Gastroesophageal sphincter (tissue), 4 donors: ENCODE measurements around the gene WDR90. TPM values are rescaled to one million over a fixed set of nuclear protein-coding genes. Genes with fewer than 3 reads are reported as not detected.

Experiments
- ATAC-seq: fragments of 150-250 bp; one replicate; pipeline ENCODE4 v1.9.1; 2016; ENCODE audit warnings: mild to moderate bottlenecking, moderate library complexity
- H3K27ac ChIP-seq, 4 donors: fragments of 200-600 bp; sonication (generic) in 3 of 4; 1 replicate in 3 of 4; 2 replicates in 1 of 4; pipeline ENCODE4 v1.5.1; 2016 to 2019
- H3K27me3 ChIP-seq: fragments of 200-600 bp; sonication (generic); one replicate; pipeline ENCODE4 v1.5.1; 2019
- H3K36me3 ChIP-seq, 2 donors: fragments of 200-600 bp; sonication (generic); one replicate each; pipeline ENCODE4 v1.5.1; 2019; ENCODE audit warnings: control low read depth in 1 of 2
- H3K4me1 ChIP-seq, 3 donors: fragments of 200-600 bp; sonication (generic); 1 replicate in 2 of 3; 2 replicates in 1 of 3; pipeline ENCODE4 v1.5.1; 2016 to 2019; ENCODE audit warnings: control low read depth in 2 of 3
- H3K4me3 ChIP-seq, 2 donors: fragments of 200-600 bp; sonication (generic); one replicate each; pipeline ENCODE4 v1.5.1; 2019; ENCODE audit warnings: mild to moderate bottlenecking in 1 of 2, moderate library complexity in 1 of 2
- H3K9me3 ChIP-seq, 3 donors: fragments of 200-600 bp; sonication (generic); one replicate each; pipeline ENCODE4 v1.5.1; 2017 to 2019; ENCODE audit warnings: control low read depth in 2 of 3
- EP300 ChIP-seq: sonication (generic); formaldehyde crosslinking; IDR thresholded peaks from one replicate; pipeline ENCODE4 v1.6.1; 2017; ENCODE audit warnings: antibody characterized with exemption, mild to moderate bottlenecking
- POLR2A ChIP-seq, 2 donors: fragments of 450-650 bp; IDR thresholded peaks; one replicate each; pipeline ENCODE4 v1.6.1; 2017; ENCODE audit warnings: antibody characterized with exemption in 2 of 2, mild to moderate bottlenecking in 2 of 2, moderate library complexity in 1 of 2
- POLR2AphosphoS5 ChIP-seq: sonication (generic); formaldehyde crosslinking; IDR thresholded peaks from one replicate; pipeline ENCODE4 v1.6.1; 2017; ENCODE audit warnings: antibody characterized with exemption
- WGBS, 2 donors: methylation state at CpG; one replicate each; pipeline ENCODE4 v1.1.5; 2018; ENCODE audit warnings: low coverage in 1 of 2; 5-methylcytosine and 5-hydroxymethylcytosine counted together
- total RNA-seq, 4 donors: library from RNA; depleted of rRNA; stranded (reverse); fragments of >200 nt; gene quantifications; one replicate each; pipeline ENCODE4 v1.1.0, GENCODE V29; 2016
- TF ChIP-seq, protein P1 (sequence below), 4 experiments: fragments of 200-600 bp in 2 of 4; fragments of 450-650 bp in 2 of 4; sonication (generic) in 1 of 4; IDR thresholded peaks; one replicate each; pipeline ENCODE4 v1.5.1; 2017 to 2019; ENCODE audit warnings: antibody characterized with exemption in 4 of 4, mild to moderate bottlenecking in 2 of 4, moderate library complexity in 2 of 4

The WDR90 gene
- total RNA-seq, 4 donors from 2014 or later: 8.5 to 21.2 (median 16.8) TPM

DNA sequence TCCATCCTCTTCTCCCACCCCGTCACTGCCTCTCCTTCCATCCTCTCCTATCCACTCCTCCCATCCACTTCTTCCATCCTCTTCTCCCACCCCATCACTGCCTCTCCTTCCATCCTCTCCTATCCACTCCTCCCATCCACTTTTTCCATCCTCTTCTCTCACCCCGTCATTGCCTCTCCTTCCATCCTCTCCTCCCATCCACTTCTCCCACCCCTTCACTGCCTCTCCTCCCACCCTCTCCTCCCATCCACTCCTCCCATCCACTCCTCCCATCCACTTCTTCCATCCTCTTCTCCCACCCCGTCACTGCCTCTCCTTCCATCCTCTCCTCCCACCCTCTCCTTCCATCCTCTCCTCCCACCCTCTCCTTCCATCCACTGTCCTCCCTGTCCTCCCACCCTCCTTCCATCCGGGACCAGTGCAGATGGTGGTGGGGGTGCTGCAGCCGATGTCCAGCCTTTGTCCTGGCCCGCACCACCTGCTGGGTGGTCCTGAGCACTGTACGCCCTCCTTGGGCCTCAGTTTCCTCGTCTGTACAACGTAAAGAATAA, 17.3 kb upstream of the WDR90 start:
- Histone ChIP-seq H3K4me3 (no peak overlapping the region), H3K36me3 (peaks cover 0 to 50% of the 10 kb centered on the region in 2 donors), H3K4me1 (peaks cover 2 to 44% (median 28%) of the 10 kb centered on the region in 3 donors), H3K27me3 (peaks cover 19% of the 10 kb centered on the region), H3K27ac (no peak overlapping the region), H3K9me3 (no peaks in the 10 kb centered on the region)
- TF ChIP-seq EP300: no peak
- TF ChIP-seq POLR2AphosphoS5: no peak
- TF ChIP-seq, protein P1, sequence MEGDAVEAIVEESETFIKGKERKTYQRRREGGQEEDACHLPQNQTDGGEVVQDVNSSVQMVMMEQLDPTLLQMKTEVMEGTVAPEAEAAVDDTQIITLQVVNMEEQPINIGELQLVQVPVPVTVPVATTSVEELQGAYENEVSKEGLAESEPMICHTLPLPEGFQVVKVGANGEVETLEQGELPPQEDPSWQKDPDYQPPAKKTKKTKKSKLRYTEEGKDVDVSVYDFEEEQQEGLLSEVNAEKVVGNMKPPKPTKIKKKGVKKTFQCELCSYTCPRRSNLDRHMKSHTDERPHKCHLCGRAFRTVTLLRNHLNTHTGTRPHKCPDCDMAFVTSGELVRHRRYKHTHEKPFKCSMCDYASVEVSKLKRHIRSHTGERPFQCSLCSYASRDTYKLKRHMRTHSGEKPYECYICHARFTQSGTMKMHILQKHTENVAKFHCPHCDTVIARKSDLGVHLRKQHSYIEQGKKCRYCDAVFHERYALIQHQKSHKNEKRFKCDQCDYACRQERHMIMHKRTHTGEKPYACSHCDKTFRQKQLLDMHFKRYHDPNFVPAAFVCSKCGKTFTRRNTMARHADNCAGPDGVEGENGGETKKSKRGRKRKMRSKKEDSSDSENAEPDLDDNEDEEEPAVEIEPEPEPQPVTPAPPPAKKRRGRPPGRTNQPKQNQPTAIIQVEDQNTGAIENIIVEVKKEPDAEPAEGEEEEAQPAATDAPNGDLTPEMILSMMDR (IDR thresholded peaks at IDR 0.05): no peak
- no peak for TF ChIP-seq POLR2A (IDR thresholded peaks at IDR 0.05)
- ATAC-seq: no peak
- 8 to 25% methylated on average over 2 to 3 of the region's 9 CpGs for WGBS, 2 donors

DNA sequence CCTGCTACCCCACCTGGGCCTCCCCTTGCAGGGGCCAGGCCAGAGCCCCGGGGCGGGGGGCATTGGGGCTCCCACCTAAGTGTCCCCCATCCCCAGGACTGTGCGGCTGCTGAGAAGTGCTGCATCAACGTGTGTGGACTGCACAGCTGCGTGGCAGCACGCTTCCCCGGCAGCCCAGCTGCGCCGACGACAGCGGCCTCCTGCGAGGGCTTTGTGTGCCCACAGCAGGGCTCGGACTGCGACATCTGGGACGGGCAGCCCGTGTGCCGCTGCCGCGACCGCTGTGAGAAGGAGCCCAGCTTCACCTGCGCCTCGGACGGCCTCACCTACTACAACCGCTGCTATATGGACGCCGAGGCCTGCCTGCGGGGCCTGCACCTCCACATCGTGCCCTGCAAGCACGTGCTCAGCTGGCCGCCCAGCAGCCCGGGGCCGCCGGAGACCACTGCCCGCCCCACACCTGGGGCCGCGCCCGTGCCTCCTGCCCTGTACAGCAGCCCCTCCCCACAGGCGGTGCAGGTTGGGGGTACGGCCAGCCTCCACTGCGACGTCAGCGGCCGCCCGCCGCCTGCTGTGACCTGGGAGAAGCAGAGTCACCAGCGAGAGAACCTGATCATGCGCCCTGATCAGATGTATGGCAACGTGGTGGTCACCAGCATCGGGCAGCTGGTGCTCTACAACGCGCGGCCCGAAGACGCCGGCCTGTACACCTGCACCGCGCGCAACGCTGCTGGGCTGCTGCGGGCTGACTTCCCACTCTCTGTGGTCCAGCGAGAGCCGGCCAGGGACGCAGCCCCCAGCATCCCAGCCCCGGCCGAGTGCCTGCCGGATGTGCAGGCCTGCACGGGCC, 16.5 kb upstream of the WDR90 start:
- H3K4me1 ChIP-seq: peaks cover 2 to 50% (median 33%) of the 10 kb centered on the region in 3 donors
- WGBS, 2 donors: 100% methylated on average over 1 of the region's 67 CpGs; no CpG with 5 or more reads in 1 of the 2 donors
- TF ChIP-seq EP300 (no peak), POLR2AphosphoS5 (no peak), POLR2A (IDR thresholded peaks at IDR 0.05) (no peak)
- TF ChIP-seq, protein P1 (IDR thresholded peaks at IDR 0.05): no peak
- no peaks in the 10 kb centered on the region for H3K9me3 ChIP-seq
- no peak overlapping the region for H3K4me3 ChIP-seq
- peaks cover 0 to 42% of the 10 kb centered on the region in 2 donors for H3K36me3 ChIP-seq
- peaks cover 19% of the 10 kb centered on the region for H3K27me3 ChIP-seq
- H3K27ac ChIP-seq: no peak overlapping the region
- no peak for ATAC-seq

DNA sequence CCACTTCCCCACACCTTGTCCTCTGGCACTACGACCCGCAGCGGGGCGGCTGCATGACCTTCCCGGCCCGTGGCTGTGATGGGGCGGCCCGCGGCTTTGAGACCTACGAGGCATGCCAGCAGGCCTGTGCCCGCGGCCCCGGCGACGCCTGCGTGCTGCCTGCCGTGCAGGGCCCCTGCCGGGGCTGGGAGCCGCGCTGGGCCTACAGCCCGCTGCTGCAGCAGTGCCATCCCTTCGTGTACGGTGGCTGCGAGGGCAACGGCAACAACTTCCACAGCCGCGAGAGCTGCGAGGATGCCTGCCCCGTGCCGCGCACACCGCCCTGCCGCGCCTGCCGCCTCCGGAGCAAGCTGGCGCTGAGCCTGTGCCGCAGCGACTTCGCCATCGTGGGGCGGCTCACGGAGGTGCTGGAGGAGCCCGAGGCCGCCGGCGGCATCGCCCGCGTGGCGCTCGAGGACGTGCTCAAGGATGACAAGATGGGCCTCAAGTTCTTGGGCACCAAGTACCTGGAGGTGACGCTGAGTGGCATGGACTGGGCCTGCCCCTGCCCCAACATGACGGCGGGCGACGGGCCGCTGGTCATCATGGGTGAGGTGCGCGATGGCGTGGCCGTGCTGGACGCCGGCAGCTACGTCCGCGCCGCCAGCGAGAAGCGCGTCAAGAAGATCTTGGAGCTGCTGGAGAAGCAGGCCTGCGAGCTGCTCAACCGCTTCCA, 15.7 kb upstream of the WDR90 start:
- Histone ChIP-seq H3K9me3 (no peaks in the 10 kb centered on the region), H3K27ac (no peak overlapping the region), H3K36me3 (peaks cover 0 to 34% of the 10 kb centered on the region in 2 donors), H3K27me3 (peaks cover 19% of the 10 kb centered on the region), H3K4me1 (peaks cover 2 to 58% (median 35%) of the 10 kb centered on the region in 3 donors), H3K4me3 (no peak overlapping the region)
- TF ChIP-seq POLR2A (IDR thresholded peaks at IDR 0.05) (no peak), POLR2AphosphoS5 (no peak), EP300 (no peak)
- TF ChIP-seq, protein P1 (IDR thresholded peaks at IDR 0.05): no peak
- WGBS, 2 donors: 94% methylated on average over 11 of the region's 74 CpGs; no CpG with 5 or more reads in 1 of the 2 donors
- ATAC-seq: no peak

DNA sequence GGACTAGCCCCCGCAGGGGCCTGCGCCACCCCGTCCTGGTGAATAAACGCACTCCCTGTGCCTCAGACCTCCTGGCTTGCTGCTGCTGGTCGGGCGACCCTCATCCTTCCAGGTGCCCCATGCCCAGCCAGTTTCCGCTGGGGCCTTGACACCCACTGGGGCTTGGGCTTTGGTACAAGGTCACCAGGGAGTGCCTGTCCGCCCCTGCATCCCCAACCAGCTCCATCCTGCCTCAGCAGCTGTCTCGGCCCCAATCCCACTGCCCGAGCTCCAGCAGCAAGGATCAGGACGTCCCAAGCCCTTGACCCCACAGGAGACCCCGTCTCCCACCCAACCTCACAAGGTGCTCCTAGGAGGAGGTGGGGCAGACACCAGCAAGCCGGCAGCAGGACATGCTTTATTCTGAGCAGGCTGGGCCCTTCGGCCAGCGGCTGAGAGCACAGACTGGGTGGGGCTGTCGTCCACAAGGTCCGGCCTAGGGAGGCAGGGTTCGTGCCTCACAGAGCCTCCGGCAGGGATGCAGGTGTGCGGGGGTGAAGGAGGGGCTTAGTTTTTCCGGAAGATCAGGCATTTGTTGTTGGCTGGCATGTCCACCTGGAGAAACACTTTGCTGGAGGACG, 15.0 kb upstream of the WDR90 start:
- WGBS, 2 donors: no CpG with 5 or more reads among the region's 22 CpGs
- peaks cover 2 to 63% (median 35%) of the 10 kb centered on the region in 3 donors for H3K4me1 ChIP-seq
- TF ChIP-seq EP300 (no peak), POLR2AphosphoS5 (no peak), POLR2A (IDR thresholded peaks at IDR 0.05) (no peak)
- TF ChIP-seq, protein P1 (IDR thresholded peaks at IDR 0.05): no peak
- H3K36me3 ChIP-seq: peaks cover 0 to 27% of the 10 kb centered on the region in 2 donors
- H3K27me3 ChIP-seq: peaks cover 19% of the 10 kb centered on the region
- no peak overlapping the region for H3K4me3 ChIP-seq
- no peaks in the 10 kb centered on the region for H3K9me3 ChIP-seq
- ATAC-seq: no peak
- H3K27ac ChIP-seq: no peak overlapping the region
